Transverse colon (tissue), 4 donors: ENCODE measurements around the gene SSH2. TPM values are rescaled to one million over a fixed set of nuclear protein-coding genes. Genes with fewer than 3 reads are reported as not detected.

Source experiments
- DNase-seq: peaks from one replicate; pipeline ENCODE4 v3.0.0-alpha.2; 2019
- H3K27ac ChIP-seq, 4 donors: fragments of 200-600 bp; sonication (generic); 2 replicates each; pipeline ENCODE4 v1.5.1; 2016 to 2018; ENCODE audit warnings: inconsistent platforms in 4 of 4
- H3K27me3 ChIP-seq: fragments of 200-600 bp; sonication (generic); 2 replicates; pipeline ENCODE4 v1.5.1; 2017; ENCODE audit warnings: inconsistent platforms
- H3K36me3 ChIP-seq, 4 donors: fragments of 200-600 bp; sonication (generic); 2 replicates each; pipeline ENCODE4 v1.5.1; 2017 to 2019; ENCODE audit warnings: inconsistent platforms in 4 of 4
- H3K4me1 ChIP-seq, 4 donors: fragments of 200-600 bp; sonication (generic); 2 replicates each; pipeline ENCODE4 v1.5.1; 2017 to 2020; ENCODE audit warnings: inconsistent platforms in 4 of 4
- H3K4me3 ChIP-seq, 4 donors: fragments of 200-600 bp; sonication (generic); 1 replicate in 1 of 4; 2 replicates in 3 of 4; pipeline versions ENCODE4 v1.5.1 to v1.6.1; 2017 to 2019; ENCODE audit warnings: inconsistent platforms in 4 of 4
- H3K9me3 ChIP-seq, 2 donors: fragments of 200-600 bp; sonication (generic); 2 replicates each; pipeline ENCODE4 v1.5.1; 2017 to 2019; ENCODE audit warnings: inconsistent platforms in 2 of 2
- CTCF ChIP-seq, 5 experiments: fragments of 200-600 bp in 3 of 5; fragments of 450-650 bp in 2 of 5; sonication (generic) in 3 of 5; IDR thresholded peaks; 1 replicate in 2 of 5; 2 replicates in 3 of 5; pipeline ENCODE4 v1.5.1; 2016 to 2017; ENCODE audit warnings: antibody characterized with exemption in 5 of 5, inconsistent platforms in 3 of 5, mild to moderate bottlenecking in 2 of 5, moderate library complexity in 1 of 5
- EP300 ChIP-seq: sonication (generic); formaldehyde crosslinking; IDR thresholded peaks from one replicate; pipeline ENCODE4 v1.6.1; 2017; ENCODE audit warnings: antibody characterized with exemption, low read depth
- POLR2A ChIP-seq: fragments of 450-650 bp; IDR thresholded peaks from one replicate; pipeline ENCODE4 v1.6.1; 2016; ENCODE audit warnings: antibody characterized with exemption, mild to moderate bottlenecking, moderate library complexity
- POLR2AphosphoS5 ChIP-seq, 3 donors: sonication (generic); formaldehyde crosslinking; IDR thresholded peaks; one replicate each; pipeline ENCODE4 v1.6.1; 2016; ENCODE audit warnings: antibody characterized with exemption in 3 of 3
- WGBS, 2 donors: methylation state at CpG; one replicate each; pipeline ENCODE4 v1.1.5; 2018; ENCODE audit warnings: low coverage in 1 of 2; 5-methylcytosine and 5-hydroxymethylcytosine counted together
- in situ Hi-C, 4 donors: fragments of 200-750 bp; cut with MboI; loops; one replicate each; pipeline versions ENCODE4 v1.15.0 to v1.15.1; 2017; ENCODE audit warnings: low sequenced_read_pairs in 3 of 4, low pct_ligation_motif_present in 1 of 4, low pct_unique_long_range_greater_than_20kb in 1 of 4
- intact Hi-C: fragments of 100-400 bp; cut with DNase I; formaldehyde crosslinking; loops from one replicate; pipeline ENCODE4 v1.15.1; 2023; ENCODE audit warnings: low total_unique reads
- total RNA-seq, 4 donors: library from RNA; depleted of rRNA; stranded (reverse); fragments of >200 nt; gene quantifications; one replicate each; pipeline ENCODE4 v1.1.0, GENCODE V29; 2016

Gene SSH2
- total RNA-seq, 4 donors from 2014 or later: 15.3 to 99.9 (median 46.0) TPM

- no peak for DNase-seq
- intact Hi-C loops (no loop called here), in situ Hi-C loops (no loop called here)
- 94 to 100% methylated on average over 1 of the region's 1 CpG for WGBS, 2 donors
- H3K36me3 ChIP-seq: peaks cover 0 to 3% (median 0%) of the 10 kb centered on the region in 4 donors
- H3K9me3 ChIP-seq: no peaks in the 10 kb centered on the region
- no peaks in the 10 kb centered on the region for H3K27me3 ChIP-seq
- H3K4me3 ChIP-seq: no peak overlapping the region
- TF ChIP-seq EP300 (no peak), POLR2A (no peak), POLR2AphosphoS5 (IDR thresholded peaks at IDR 0.05) (no peak), CTCF (IDR thresholded peaks at IDR 0.05) (no peak)
- H3K27ac ChIP-seq: no peak overlapping the region
- H3K4me1 ChIP-seq: peaks cover 6 to 30% (median 11%) of the 10 kb centered on the region in 4 donors
These were observed 182.4 kb downstream of the SSH2 start for GRCh38 chr17:29747660-29748059.

- H3K36me3 ChIP-seq: peaks cover 0 to 3% (median 0%) of the 10 kb centered on the region in 4 donors
- H3K27me3 ChIP-seq: no peaks in the 10 kb centered on the region
- intact Hi-C loops: no loop called here
- H3K27ac ChIP-seq: no peak overlapping the region
- in situ Hi-C loops: no loop called here
- no peak for TF ChIP-seq CTCF (IDR thresholded peaks at IDR 0.05)
- TF ChIP-seq POLR2AphosphoS5 (IDR thresholded peaks at IDR 0.05): no peak
- no peak for TF ChIP-seq EP300
- TF ChIP-seq POLR2A: no peak
- DNase-seq: no peak
- H3K4me3 ChIP-seq: no peak overlapping the region
- H3K4me1 ChIP-seq: peaks cover 6 to 30% (median 11%) of the 10 kb centered on the region in 4 donors
- WGBS, 2 donors: 87 to 90% methylated on average over 4 of the region's 4 CpGs
- H3K9me3 ChIP-seq: no peaks in the 10 kb centered on the region
These were observed 183.4 kb downstream of the SSH2 start for GRCh38 chr17:29746669-29747068.

GRCh38 chr17:29744121-29744520 lies 185.9 kb downstream of the SSH2 start:
- in situ Hi-C loops: no loop called here
- Histone ChIP-seq H3K4me1 (peaks cover 6 to 39% (median 11%) of the 10 kb centered on the region in 4 donors), H3K27ac (peak overlapping the region in 3 of 4 donors; percentile 14 to 34 (median 22)), H3K4me3 (no peak overlapping the region), H3K27me3 (no peaks in the 10 kb centered on the region), H3K9me3 (no peaks in the 10 kb centered on the region), H3K36me3 (no peaks in the 10 kb centered on the region)
- intact Hi-C loops: no loop called here
- TF ChIP-seq CTCF (IDR thresholded peaks at IDR 0.05) (no peak), POLR2AphosphoS5 (IDR thresholded peaks at IDR 0.05) (no peak)
- 87% methylated on average over 9 of the region's 10 CpGs; no CpG with 5 or more reads in 1 of the 2 donors for WGBS, 2 donors
- DNase-seq: no peak

GRCh38 chr17:29742210-29742513 lies 187.9 kb downstream of the SSH2 start:
- in situ Hi-C loops: no loop called here
- Histone ChIP-seq H3K36me3 (no peaks in the 10 kb centered on the region), H3K27ac (no peak overlapping the region), H3K4me1 (peaks cover 6 to 31% (median 11%) of the 10 kb centered on the region in 4 donors), H3K9me3 (no peaks in the 10 kb centered on the region), H3K4me3 (no peak overlapping the region), H3K27me3 (no peaks in the 10 kb centered on the region)
- no peak for DNase-seq
- 41 to 72% methylated on average over 3 of the region's 3 CpGs for WGBS, 2 donors
- intact Hi-C loops: no loop called here
- TF ChIP-seq EP300 (no peak), POLR2AphosphoS5 (IDR thresholded peaks at IDR 0.05) (no peak), CTCF (IDR thresholded peaks at IDR 0.05) (no peak), POLR2A (no peak)
